Inflammatory macrophage treated with lipopolysaccharide for 1 hour (primary cell): Measurements from ENCODE around the gene CAMK4.

Source experiments
- DNase-seq, 2 donors: peaks; one replicate each; pipeline ENCODE4 v3.0.0-alpha.2; 2020 to 2022

The CAMK4 gene

GRCh38 chr5:111507276-111507675, 283.1 kb downstream of the CAMK4 start:
- DNase-seq, result no peak

GRCh38 chr5:111509119-111509518, 284.9 kb downstream of the CAMK4 start:
- DNase-seq, result no peak

- DNase-seq, result no peak
Measured at GRCh38 chr5:111511174-111511830, 287.1 kb downstream of the CAMK4 start.

GRCh38 chr5:111511831-111512374, 287.7 kb downstream of the CAMK4 start:
- no peak for DNase-seq

GRCh38 chr5:111512375-111513130, 288.4 kb downstream of the CAMK4 start, which contains the start of gene STARD4:
Gene STARD4, minus strand, starts transcription at chr5:111512535. Its CDS starts 5,102 bp downstream, at chr5:111507433.
- peak; percentile 98 to 99 for DNase-seq

GRCh38 chr5:111513131-111513520, 288.9 kb downstream of the CAMK4 start:
- DNase-seq, result peak; percentile 91 to 99

GRCh38 chr5:111514087-111514486, 289.9 kb downstream of the CAMK4 start:
- no peak for DNase-seq

- DNase-seq, result peak; percentile 83 to 90
Measured at GRCh38 chr5:111517853-111518501, 293.8 kb downstream of the CAMK4 start.

GRCh38 chr5:111518777-111519176, 294.6 kb downstream of the CAMK4 start:
- no peak for DNase-seq

GRCh38 chr5:111520908-111521307, 296.7 kb downstream of the CAMK4 start:
- DNase-seq, result no peak

- peak in 1 of 2 donors; percentile 67 for DNase-seq
Measured at GRCh38 chr5:111528056-111528455, 303.9 kb downstream of the CAMK4 start.

- peak; percentile 90 to 97 for DNase-seq
Measured at GRCh38 chr5:111530298-111530740, 306.1 kb downstream of the CAMK4 start.

- peak in 1 of 2 donors; percentile 38 for DNase-seq
Measured at GRCh38 chr5:111532886-111533582, 308.9 kb downstream of the CAMK4 start.

- DNase-seq, result no peak
Measured at GRCh38 chr5:111535879-111536549, 311.8 kb downstream of the CAMK4 start.

GRCh38 chr5:111537141-111538024, 313.2 kb downstream of the CAMK4 start:
- no peak for DNase-seq
